DMS53 treated with DMSO at 0.1 percent for 48 hours (cell line): Measurements from ENCODE around the gene SMLR1.
A peak's percentile ranks its signal among the peaks of the same experiment; 100 is the strongest.

Source experiments
- DNase-seq: peaks from one replicate; lab custom pipeline; 2025; ENCODE audit not compliant: unreplicated experiment; lab: John Stamatoyannopoulos, UW

SMLR1 gene

DNA sequence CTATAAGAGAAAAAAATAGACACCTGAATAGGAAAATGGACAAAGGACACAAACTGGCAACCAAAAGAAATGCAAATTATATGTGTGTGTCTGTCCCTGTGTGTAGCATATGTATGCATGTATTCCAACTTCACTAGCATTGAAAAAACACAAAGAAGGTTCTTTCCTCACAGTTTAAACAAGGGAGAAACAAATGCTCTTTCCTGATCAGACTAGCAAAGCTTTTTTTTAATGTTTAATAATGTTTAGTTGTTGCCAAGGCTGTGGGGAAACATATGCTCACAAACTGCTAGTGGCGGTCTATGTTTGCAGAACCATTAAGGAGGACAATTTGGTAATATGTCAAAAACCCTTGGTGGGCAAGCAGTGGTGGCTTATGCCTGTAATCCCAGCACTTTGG is 22.4 kb downstream of the SMLR1 start:
- no peak for DNase-seq

- no peak for DNase-seq
Observed at GRCh38 chr6:130851026-130851425, 23.8 kb downstream of the SMLR1 start.

GRCh38 chr6:130852844-130853554 is 25.8 kb downstream of the SMLR1 start:
- DNase-seq, result no peak

DNA sequence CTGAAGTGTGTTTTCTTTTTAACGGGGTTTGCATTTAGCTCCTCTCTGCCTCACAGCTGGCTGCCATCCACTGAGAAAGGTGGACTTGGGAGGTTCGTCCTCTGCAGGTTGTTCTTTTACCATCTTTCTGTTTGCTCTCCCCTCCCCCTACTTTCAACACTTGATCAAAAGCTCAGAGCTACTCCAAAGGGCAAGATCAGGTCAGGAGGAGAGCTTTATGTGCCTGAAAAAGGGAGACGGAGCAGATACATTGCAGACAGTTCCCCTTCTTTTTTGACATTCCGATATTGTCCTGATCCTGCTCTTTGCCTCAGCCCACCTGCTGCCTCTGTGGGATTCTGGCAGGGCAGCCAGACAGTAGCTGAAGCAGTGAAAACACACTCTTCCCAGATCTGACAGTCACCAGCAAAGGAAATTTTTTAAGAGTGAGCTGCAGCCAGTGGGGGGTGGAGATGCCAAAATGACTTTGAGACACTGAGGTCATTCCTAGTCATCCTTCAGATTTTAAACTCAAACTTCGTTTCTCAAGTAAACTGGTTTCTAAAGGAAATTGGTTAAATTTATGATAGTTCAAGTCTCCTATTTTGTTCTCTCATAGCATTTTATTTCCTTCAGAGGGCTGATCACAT is 26.5 kb downstream of the SMLR1 start:
- no peak for DNase-seq

DNA sequence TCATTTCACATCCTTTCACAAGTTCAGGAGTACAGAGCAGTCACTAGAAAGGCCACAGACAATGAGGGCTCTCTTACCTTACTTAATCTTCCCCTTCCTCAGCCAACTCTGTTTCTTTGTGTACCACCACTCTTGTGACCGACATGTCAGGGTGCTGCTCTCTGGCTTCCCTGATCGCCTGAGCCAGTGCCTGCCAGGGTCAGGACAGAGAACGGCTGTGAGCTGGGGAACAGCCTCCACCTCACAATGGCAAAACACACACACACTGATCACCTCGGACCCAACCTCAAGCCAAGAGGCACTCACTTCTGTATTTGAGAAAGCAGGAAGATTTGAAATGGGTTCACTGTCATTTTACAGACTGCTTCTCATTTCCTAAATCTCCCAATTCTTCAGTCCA is 30.8 kb downstream of the SMLR1 start:
- DNase-seq, result no peak

- DNase-seq, result no peak
Observed at GRCh38 chr6:130858498-130859160, 31.4 kb downstream of the SMLR1 start.

DNA sequence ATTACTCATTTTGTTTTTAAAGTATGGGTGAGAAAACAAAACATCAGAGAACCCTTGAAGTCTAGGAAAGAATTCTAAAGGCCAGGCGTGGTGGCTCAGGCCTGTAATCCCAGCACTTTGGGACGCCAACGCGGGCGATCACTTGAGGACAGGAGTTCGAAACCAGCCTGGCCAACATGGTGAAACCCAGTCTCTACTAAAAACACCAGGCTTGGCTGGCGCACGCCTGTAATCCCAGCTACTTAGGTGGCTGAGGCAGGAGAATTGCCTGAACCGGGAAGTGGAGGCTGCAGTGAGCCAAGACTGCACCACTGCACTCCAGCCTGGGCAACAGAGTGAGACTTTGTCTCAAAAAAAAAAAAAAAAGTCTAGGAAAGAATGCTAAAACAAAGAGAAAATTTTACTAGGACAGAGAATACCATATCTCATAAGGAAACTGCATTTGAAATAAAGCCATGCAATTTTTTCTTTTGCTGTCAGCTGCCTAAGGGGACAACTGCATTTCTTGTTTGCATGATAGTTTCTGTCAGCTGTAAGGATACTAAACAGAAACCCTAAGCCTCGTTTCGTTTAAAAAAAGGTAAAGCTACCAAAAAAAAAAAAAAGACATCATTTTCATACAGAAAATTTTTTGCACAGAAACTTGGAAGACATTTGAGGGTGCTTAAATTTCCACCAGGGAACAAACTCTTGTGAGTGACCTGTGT is 32.1 kb downstream of the SMLR1 start:
- DNase-seq, result no peak

DNA sequence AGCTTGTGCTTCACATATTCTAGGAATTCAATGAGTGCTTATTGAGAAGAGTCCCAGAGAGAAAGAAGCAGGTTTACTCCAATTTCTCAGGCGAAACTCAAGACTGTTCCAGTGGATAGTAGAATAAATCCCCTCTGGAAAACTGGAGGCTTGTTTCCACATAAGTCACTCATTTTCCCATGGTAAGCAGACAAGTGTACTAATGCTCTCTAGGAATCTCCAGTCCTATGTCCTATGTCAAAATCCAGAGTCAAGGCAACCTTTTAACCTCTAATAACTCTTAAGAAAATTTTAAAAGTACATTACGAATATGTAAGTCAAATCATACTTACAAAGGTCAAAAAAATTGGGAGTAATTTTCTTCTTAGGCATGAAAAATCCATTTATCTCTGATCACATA is 35.2 kb downstream of the SMLR1 start:
- DNase-seq, result no peak

DNA sequence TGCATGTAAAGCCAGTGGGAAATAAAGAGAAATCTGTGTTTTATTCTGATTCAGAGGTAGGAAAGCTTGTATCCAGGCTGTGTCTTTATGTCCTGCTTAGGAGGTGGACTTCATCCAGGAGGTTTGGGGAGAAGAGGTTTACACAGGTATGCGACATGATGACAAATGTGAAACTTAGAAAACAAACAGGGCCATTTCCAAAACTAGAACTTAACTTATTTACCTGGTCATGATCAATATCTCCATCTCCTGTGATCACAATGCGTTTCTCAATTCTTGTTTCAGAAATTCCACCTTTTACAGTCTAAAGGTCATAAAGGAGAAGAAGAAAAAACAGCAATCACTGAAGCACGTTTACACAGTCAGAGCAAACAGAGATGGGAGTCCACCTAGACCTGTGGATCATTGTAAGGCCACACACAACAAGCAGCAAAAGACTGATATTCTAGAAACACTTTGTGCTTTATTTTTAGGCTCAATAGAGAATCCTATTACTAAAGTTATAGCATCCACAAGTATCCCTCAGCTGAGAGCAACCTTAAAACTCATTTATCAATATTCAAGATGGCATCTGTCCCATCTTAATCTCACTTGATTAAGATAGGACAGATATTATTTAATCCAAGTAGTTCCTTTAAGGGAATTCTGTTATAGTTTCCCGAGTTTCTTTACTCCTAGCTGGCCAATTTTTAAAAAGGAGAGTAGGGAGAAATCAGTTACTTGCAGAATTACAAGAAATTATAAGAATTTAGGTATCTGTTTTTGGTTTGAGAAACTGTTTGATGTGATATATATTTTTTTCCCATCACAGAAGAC is 36.4 kb downstream of the SMLR1 start:
- DNase-seq, result no peak

DNA sequence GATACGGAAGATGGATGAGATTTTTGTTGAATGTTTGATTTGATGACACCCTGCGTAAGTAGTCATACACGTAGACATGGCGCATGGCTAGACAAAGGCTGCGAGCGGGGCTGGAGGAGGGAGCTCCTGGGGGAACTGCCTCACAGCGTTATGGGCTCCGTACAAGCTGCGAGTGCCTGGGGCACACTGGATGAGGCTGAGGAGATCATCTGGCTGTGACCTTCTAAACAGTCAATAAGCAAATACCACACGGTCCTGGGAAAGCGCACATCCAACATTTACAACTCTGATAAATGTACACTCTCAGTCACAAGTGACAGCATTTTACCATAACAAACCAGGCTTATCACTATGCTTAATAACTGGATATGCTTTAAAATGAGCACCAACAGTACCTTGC is 37.1 kb downstream of the SMLR1 start:
- no peak for DNase-seq

GRCh38 chr6:130865793-130866192 is 38.6 kb downstream of the SMLR1 start:
- no peak for DNase-seq

- DNase-seq, result no peak
Observed at GRCh38 chr6:130869681-130870080, 42.5 kb downstream of the SMLR1 start.

GRCh38 chr6:130870179-130870880 is 43.1 kb downstream of the SMLR1 start:
- no peak for DNase-seq

DNA sequence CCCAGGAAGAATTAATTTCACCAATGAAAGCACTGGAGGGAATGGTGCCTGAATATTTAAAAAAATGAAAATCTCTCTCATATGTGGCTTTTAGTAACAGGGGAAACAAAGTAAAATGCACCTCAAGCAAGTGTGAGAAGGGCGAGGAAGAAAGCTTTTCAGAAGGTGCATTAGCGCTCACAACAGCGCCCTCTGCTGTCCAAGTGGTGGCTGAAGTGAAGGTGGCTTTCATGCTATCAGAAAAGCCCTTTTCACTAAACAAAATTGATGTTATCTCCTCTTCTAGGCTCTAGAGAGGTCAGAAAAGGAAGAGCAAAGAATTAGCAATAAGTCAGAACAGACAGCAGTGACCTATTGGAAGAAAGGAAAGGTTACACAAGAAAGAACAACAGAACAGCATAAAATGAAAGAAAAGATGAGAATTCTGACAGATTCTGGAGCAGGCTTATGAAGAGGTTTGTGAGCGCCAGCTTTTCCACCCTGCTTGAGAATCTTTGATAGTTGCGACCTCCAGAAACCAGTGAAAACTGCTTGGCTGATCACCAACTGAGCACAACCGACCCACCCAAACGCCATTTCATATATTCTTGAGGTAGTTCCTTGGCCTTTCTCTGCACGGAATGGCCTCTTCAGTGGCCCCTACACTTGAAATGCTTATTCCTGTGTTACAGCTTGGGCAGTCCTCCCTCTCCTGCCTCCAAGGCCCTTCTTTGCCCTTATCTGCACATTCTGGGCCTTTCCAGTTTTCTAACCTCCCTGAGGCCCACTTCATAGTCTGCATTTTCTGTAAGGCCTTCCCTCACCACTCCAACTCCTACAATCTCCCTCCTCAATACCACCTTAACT is 45.3 kb downstream of the SMLR1 start:
- peak; percentile 5 for DNase-seq

- DNase-seq, result no peak
Observed at GRCh38 chr6:130873746-130874145, 46.5 kb downstream of the SMLR1 start.

DNA sequence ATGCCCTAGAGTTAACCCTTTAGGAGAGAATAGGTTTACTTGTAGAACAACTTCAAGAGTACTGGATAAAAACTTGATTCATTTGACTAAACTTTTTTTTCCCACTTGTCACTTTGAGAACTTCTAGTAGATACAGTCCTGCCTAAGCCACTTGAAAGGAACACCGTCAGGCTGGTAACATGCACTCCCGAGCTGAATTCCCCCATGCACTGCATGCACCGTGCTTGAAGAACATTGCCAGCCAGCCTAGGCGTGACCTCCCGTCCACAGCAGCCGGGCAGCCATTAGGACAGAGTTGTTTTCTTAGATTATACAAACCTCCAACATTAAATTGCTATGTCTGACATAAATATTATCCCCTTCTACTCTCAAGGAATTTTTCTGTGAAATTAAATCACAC is 52.6 kb downstream of the SMLR1 start:
- DNase-seq, result no peak

GRCh38 chr6:130882370-130882769 is 55.2 kb downstream of the SMLR1 start:
- DNase-seq, result no peak

GRCh38 chr6:130885392-130886192 is 58.4 kb downstream of the SMLR1 start:
- DNase-seq, result peak; percentile 51
